ENCODE results near the gene CPXM1.

Gene CPXM1

GRCh38 chr20:2747676-2748235 lies 52.7 kb downstream of the CPXM1 start:
- no peak for DNase-seq

DNA sequence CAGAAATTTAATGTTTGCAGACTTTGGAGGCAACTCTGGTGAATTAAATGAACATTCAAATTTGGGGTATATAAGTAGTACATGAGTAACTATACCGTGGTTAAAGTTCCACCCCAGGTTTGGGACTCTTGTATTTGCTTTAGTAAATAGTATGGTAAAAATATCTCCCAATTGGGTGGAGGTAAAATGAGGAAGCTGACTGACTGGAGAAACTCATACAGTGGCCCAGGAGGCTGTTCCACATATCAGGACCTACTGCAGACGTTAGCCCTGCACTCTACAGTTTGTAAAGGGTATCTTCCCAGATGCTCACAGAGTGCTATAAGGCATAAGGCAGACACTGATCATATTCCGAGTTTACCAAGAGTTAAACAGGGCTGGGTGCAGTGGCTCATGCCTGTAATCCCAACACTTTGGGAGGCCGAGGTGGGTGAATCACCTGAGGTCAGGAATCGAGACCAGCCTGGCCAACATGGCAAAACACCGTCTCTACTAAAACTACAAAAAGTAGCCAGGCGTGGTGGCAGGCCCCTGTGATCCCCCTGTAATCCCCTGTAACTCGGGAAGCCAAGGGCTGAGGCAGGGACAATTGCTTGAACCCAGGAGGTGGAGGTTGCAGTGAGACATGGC lies 53.7 kb downstream of the CPXM1 start:
- no peak for DNase-seq

- no peak for DNase-seq
These were observed 54.3 kb downstream of the CPXM1 start for GRCh38 chr20:2745936-2746635.

DNA sequence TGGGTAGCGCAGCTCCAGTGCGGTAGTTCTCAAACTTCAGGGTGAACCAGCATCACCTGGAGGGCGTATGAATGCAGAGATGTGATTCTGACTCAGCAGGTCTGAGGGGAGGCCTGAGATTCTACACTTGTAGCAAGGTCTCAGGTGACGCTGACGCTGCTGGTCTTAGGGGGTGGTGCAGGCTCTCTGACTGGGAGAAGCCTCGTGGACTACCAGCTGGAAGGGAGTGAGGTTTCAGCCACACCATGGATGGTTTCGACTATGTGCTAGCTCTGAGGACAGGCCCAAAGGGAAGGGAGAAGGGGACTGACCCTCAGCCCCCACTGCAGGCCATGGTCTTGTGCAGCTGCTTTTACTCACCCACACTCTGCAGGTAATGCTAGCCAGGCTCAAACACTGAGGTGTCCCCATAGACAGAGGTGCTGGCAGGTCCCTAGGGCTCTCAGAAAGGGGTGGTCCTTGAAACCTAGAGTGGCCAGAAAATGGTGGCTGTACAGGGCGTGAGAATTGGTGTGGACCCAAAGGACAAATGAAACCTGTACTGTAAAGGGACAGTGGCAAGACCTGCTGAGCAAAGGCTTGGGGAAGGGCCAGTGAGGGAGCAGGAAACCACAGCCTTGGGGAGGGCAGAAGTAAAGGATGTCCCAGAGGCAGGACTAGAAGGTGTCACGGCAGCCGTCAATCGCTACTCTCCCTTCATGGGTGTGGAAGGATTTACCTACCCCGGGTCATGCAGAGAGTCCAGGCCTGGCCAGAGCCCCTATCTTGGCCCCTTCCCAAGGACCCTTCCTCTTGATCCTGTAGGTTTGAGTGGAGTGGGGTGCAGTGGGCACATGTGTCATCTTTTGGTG lies 55.1 kb downstream of the CPXM1 start:
- DNase-seq, result no peak
